ENCODE results near the gene EIF2B4. TPM values are rescaled to one million over a fixed set of nuclear protein-coding genes. Genes with fewer than 3 reads are reported as not detected.

The EIF2B4 gene
- polyA plus RNA-seq, 1 donor (not counting 4 experiments of a cell fraction or from before 2014, with no cell fraction given): 54.9 TPM

GRCh38 chr2:27377618-27378095 lies 7.5 kb upstream of the EIF2B4 start:
- DNase-seq (ENCODE audit: low read depth, low spot score) (no peak), FAIRE-seq (no peak)
- no peak overlapping the region for H2AFZ ChIP-seq (ENCODE audit: control insufficient read depth, low read length)
- TF ChIP-seq CTCF (optimal IDR thresholded peaks at IDR 0.05 in 1 of 3, IDR thresholded peaks at IDR 0.05 in 1 of 3, conservative IDR thresholded peaks at IDR 0.05 in 1 of 3; ENCODE audit: extremely low read depth in 1 of 3, insufficient read depth in 2 of 3, low read length in 3 of 3) (no peak), EZH2 (IDR thresholded peaks at IDR 0.05; ENCODE audit: low read length) (no peak)
- peaks cover 5% of the 10 kb centered on the region for H4K20me1 ChIP-seq (ENCODE audit: control insufficient read depth, extremely low read depth, insufficient read depth, low read length)
- H3K36me3 ChIP-seq (ENCODE audit: control insufficient read depth in 2 of 2, extremely low read depth in 1 of 2, insufficient read depth in 2 of 2, low read length in 2 of 2): peaks cover 43 to 54% of the 10 kb centered on the region in 2 experiments
- H3K4me1 ChIP-seq (ENCODE audit: control insufficient read depth, extremely low read depth, insufficient read depth, low read length): peaks cover 16% of the 10 kb centered on the region
- H3K9me1 ChIP-seq (ENCODE audit: control insufficient read depth, extremely low read depth, insufficient read depth, low read length): no peaks in the 10 kb centered on the region
- H3K4me2 ChIP-seq (ENCODE audit: control insufficient read depth, extremely low read depth, insufficient read depth, low read depth, low read length): no peak overlapping the region
- no peaks in the 10 kb centered on the region for H3K27me3 ChIP-seq (ENCODE audit: control insufficient read depth, extremely low read depth, insufficient read depth, low read length)
- H3K27ac ChIP-seq (ENCODE audit: control insufficient read depth, insufficient read depth, low read length): no peak overlapping the region
- H3K4me3 ChIP-seq (ENCODE audit: control insufficient read depth in 2 of 3, extremely low read depth in 1 of 3, insufficient read depth in 2 of 3, low read depth in 1 of 3, low read length in 3 of 3): no peak overlapping the region
- H3K9me3 ChIP-seq (ENCODE audit: control insufficient read depth, low read depth, low read length): no peaks in the 10 kb centered on the region
- H3K79me2 ChIP-seq (ENCODE audit: control insufficient read depth, insufficient read depth, low read length): peaks cover 44% of the 10 kb centered on the region
- H3K9ac ChIP-seq (ENCODE audit: control insufficient read depth, extremely low read depth, insufficient read depth, low read length): no peak overlapping the region
- dilution Hi-C loops (cut with MboI; ENCODE audit: extremely low pct_ligation_motif_present, low sequenced_read_pairs): no loop called here

- Histone ChIP-seq H3K9me1 (ENCODE audit: control insufficient read depth, extremely low read depth, insufficient read depth, low read length) (no peaks in the 10 kb centered on the region), H4K20me1 (ENCODE audit: control insufficient read depth, extremely low read depth, insufficient read depth, low read length) (peaks cover 5% of the 10 kb centered on the region), H2AFZ (ENCODE audit: control insufficient read depth, low read length) (no peak overlapping the region), H3K27me3 (ENCODE audit: control insufficient read depth, extremely low read depth, insufficient read depth, low read length) (no peaks in the 10 kb centered on the region), H3K4me3 (ENCODE audit: control insufficient read depth in 2 of 3, extremely low read depth in 1 of 3, insufficient read depth in 2 of 3, low read depth in 1 of 3, low read length in 3 of 3) (no peak overlapping the region), H3K27ac (ENCODE audit: control insufficient read depth, insufficient read depth, low read length) (no peak overlapping the region), H3K36me3 (ENCODE audit: control insufficient read depth in 2 of 2, extremely low read depth in 1 of 2, insufficient read depth in 2 of 2, low read length in 2 of 2) (peaks cover 43 to 59% of the 10 kb centered on the region in 2 experiments), H3K4me2 (ENCODE audit: control insufficient read depth, extremely low read depth, insufficient read depth, low read depth, low read length) (no peak overlapping the region), H3K79me2 (ENCODE audit: control insufficient read depth, insufficient read depth, low read length) (peaks cover 50% of the 10 kb centered on the region), H3K4me1 (ENCODE audit: control insufficient read depth, extremely low read depth, insufficient read depth, low read length) (peaks cover 21% of the 10 kb centered on the region), H3K9ac (ENCODE audit: control insufficient read depth, extremely low read depth, insufficient read depth, low read length) (no peak overlapping the region), H3K9me3 (ENCODE audit: control insufficient read depth, low read depth, low read length) (no peaks in the 10 kb centered on the region)
- dilution Hi-C loops (cut with MboI; ENCODE audit: extremely low pct_ligation_motif_present, low sequenced_read_pairs): no loop called here
- no peak for FAIRE-seq
- no peak for DNase-seq (ENCODE audit: low read depth, low spot score)
- TF ChIP-seq CTCF (optimal IDR thresholded peaks at IDR 0.05 in 1 of 3, IDR thresholded peaks at IDR 0.05 in 1 of 3, conservative IDR thresholded peaks at IDR 0.05 in 1 of 3; ENCODE audit: extremely low read depth in 1 of 3, insufficient read depth in 2 of 3, low read length in 3 of 3): no peak
- no peak for TF ChIP-seq EZH2 (IDR thresholded peaks at IDR 0.05; ENCODE audit: low read length)
Observed at GRCh38 chr2:27376866-27377617, 6.9 kb upstream of the EIF2B4 start.

Data from keratinocyte (primary cell).